ENCODE data around the gene EIF4G2.

The EIF4G2 gene

DNA sequence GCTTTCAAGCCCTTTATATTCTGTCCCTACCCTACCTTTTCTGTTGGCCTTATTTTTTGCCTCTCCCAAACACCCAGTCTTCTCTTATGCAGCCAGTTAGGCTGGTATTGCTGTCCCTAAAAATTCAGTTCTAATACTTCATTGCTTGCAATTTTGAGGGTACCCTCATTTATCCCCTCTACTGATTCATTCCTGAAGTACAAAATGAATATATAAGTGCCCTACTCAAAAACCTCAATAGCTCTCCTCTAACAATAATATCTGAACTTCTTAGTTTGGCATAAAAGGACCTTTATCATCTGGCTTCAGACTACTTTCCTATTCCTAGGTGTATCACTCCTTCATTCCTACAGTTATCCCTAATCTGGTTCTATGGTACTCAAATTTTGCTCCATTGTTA, 5.2 kb upstream of the EIF4G2 start:
- peaks cover 3% of the 10 kb centered on the region for H3K4me1 ChIP-seq (ENCODE audit: control insufficient read depth, insufficient read depth, low read depth, low read length)

DNA sequence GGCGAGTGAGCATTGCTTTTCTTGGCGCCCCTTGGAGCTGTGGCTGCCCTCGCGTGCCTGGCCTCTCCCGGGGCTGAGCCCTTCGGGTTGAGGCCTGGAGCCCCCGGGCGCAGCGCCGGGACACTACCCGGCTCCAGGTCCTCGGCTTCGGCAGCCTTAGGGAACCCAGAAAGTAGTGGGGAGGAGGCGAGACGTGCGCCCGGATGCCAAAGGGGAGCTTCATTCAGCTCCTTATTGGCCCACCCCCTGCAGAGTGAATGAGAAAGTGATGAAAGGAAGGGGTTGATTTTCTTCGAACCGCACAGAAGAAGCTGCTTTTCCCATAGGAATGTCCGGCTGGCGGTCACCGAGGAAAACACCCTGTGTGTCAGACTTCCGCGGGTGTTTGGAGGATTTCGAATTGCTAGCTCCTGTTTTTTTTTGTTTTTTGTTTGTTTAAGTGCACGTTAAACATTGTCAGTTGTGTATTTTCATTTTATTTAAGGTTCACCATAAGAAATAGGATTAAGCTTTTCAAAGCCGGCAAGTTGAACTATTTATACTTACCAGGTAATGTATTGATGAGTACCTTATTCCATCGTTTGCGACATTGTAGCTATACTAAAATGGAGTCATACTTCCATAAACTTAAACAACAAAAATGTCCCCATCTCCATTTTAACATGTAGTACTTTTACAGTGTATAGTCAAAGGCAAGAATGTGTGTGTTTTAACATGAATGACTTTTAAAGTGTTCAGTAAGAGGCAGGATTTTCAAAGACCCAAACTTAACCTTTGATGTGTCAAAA, 841 bp upstream of the EIF4G2 start:
- 0% methylated on average over 25 of the region's 29 CpGs for WGBS

More for the DNA sequence above, 5.2 kb upstream of the EIF4G2 start:
- no peak overlapping the region for H2AK5ac ChIP-seq (ENCODE audit: low read length, severe bottlenecking)
- no peaks in the 10 kb centered on the region for H3K27me3 ChIP-seq (ENCODE audit: control insufficient read depth in 1 of 2, insufficient read depth in 1 of 2, low read length in 2 of 2)
- no peaks in the 10 kb centered on the region for H3K9me3 ChIP-seq (ENCODE audit: control insufficient read depth, low read length)
- no peak overlapping the region for H2BK5ac ChIP-seq (ENCODE audit: low read depth, low read length, poor library complexity, severe bottlenecking)
- no peak overlapping the region for H3K4ac ChIP-seq (ENCODE audit: low read depth in 1 of 2, low read length in 2 of 2)
- H2BK12ac ChIP-seq (ENCODE audit: low read length in 2 of 2) = no peak overlapping the region
- no peaks in the 10 kb centered on the region for H3K36me3 ChIP-seq (ENCODE audit: control insufficient read depth in 1 of 2, insufficient read depth in 2 of 2, low read depth in 1 of 2, low read length in 2 of 2)
- H2BK15ac ChIP-seq (ENCODE audit: low read depth, poor library complexity, severe bottlenecking) = no peak overlapping the region
- H2BK120ac ChIP-seq (ENCODE audit: low read depth, low read length) = no peak overlapping the region
- no peak overlapping the region for H3K9ac ChIP-seq (ENCODE audit: low read length)
- no peak overlapping the region for H4K91ac ChIP-seq (ENCODE audit: low read length)
- H4K8ac ChIP-seq (ENCODE audit: low read length) = no peak overlapping the region
- DNase-seq = no peak
- H3K27ac ChIP-seq (ENCODE audit: low read length, poor library complexity, severe bottlenecking) = no peak overlapping the region
- H3K4me2 ChIP-seq (ENCODE audit: low read length, poor library complexity, severe bottlenecking) = no peak overlapping the region
- no peaks in the 10 kb centered on the region for H3K79me1 ChIP-seq (replicated peaks; ENCODE audit: low read length, poor library complexity, severe bottlenecking)
- H3K14ac ChIP-seq (ENCODE audit: low read length in 2 of 2) = no peak overlapping the region
- no peak overlapping the region for H3K18ac ChIP-seq (ENCODE audit: low read depth in 1 of 2, low read length in 2 of 2)
- no peak overlapping the region for H3K23ac ChIP-seq (ENCODE audit: low read length in 2 of 2)
- no peak overlapping the region for H2AFZ ChIP-seq (ENCODE audit: low read depth, low read length)
- no peak overlapping the region for H3K4me3 ChIP-seq (ENCODE audit: insufficient read depth in 1 of 2, low read depth in 1 of 2, low read length in 2 of 2)

DNA sequence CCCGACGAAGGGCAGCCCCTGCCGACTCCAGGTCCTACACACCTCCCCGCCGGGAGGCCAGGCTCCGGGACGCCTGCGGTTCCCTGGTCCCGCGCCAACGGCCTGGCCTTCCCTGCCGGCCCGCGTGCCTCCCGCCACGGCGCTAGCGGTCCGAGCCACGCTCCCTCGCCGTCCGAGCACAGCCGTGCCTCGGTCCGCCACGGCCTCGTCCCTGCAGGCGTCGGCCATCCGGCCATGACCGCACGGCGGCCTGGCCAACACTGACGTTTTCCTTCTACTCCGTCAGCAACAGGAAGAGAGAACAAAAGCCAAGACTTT, 532 bp downstream of the EIF4G2 start:
- peak overlapping the region; percentile 96 for H2BK120ac ChIP-seq (ENCODE audit: low read depth, low read length)
- H3K27ac ChIP-seq (ENCODE audit: low read length, poor library complexity, severe bottlenecking) = peak overlapping the region; percentile 93
- H3K14ac ChIP-seq (ENCODE audit: low read length in 2 of 2) = peak overlapping the region; percentile 98 to 100
- peak overlapping the region; percentile 100 for H3K18ac ChIP-seq (ENCODE audit: low read depth in 1 of 2, low read length in 2 of 2)
- H2BK12ac ChIP-seq (ENCODE audit: low read length in 2 of 2) = peak overlapping the region in 1 of 2 experiments; percentile 87
- no peaks in the 10 kb centered on the region for H3K79me1 ChIP-seq (replicated peaks; ENCODE audit: low read length, poor library complexity, severe bottlenecking)
- DNase-seq = no peak
- no peaks in the 10 kb centered on the region for H3K9me3 ChIP-seq (ENCODE audit: control insufficient read depth, low read length)
- peak overlapping the region; percentile 53 for H2AFZ ChIP-seq (ENCODE audit: low read depth, low read length)
- H2BK15ac ChIP-seq (ENCODE audit: low read depth, poor library complexity, severe bottlenecking) = peak overlapping the region; percentile 86
- WGBS = under 1% methylated on average over 36 of the region's 36 CpGs
- H2BK5ac ChIP-seq (ENCODE audit: low read depth, low read length, poor library complexity, severe bottlenecking) = peak overlapping the region; percentile 98
- H2AK5ac ChIP-seq (ENCODE audit: low read length, severe bottlenecking) = peak overlapping the region; percentile 100
- H4K8ac ChIP-seq (ENCODE audit: low read length) = peak overlapping the region; percentile 100
- no peaks in the 10 kb centered on the region for H3K27me3 ChIP-seq (ENCODE audit: control insufficient read depth in 1 of 2, insufficient read depth in 1 of 2, low read length in 2 of 2)
- peak overlapping the region; percentile 52 to 100 for H3K23ac ChIP-seq (ENCODE audit: low read length in 2 of 2)
- peak overlapping the region; percentile 99 for H3K9ac ChIP-seq (ENCODE audit: low read length)
- H3K36me3 ChIP-seq (ENCODE audit: control insufficient read depth in 1 of 2, insufficient read depth in 2 of 2, low read depth in 1 of 2, low read length in 2 of 2) = peaks cover 17 to 43% of the 10 kb centered on the region in 2 experiments
- peak overlapping the region; percentile 100 for H4K91ac ChIP-seq (ENCODE audit: low read length)
- peak overlapping the region; percentile 96 to 100 for H3K4me3 ChIP-seq (ENCODE audit: insufficient read depth in 1 of 2, low read depth in 1 of 2, low read length in 2 of 2)
- peaks cover 8% of the 10 kb centered on the region for H3K4me1 ChIP-seq (ENCODE audit: control insufficient read depth, insufficient read depth, low read depth, low read length)
- H3K4me2 ChIP-seq (ENCODE audit: low read length, poor library complexity, severe bottlenecking) = no peak overlapping the region
- H3K4ac ChIP-seq (ENCODE audit: low read depth in 1 of 2, low read length in 2 of 2) = peak overlapping the region; percentile 100

More for the DNA sequence above, 841 bp upstream of the EIF4G2 start:
- Histone ChIP-seq H3K9ac (ENCODE audit: low read length) (peak overlapping the region; percentile 99), H4K8ac (ENCODE audit: low read length) (peak overlapping the region; percentile 97), H2AFZ (ENCODE audit: low read depth, low read length) (peak overlapping the region; percentile 43), H3K27me3 (ENCODE audit: control insufficient read depth in 1 of 2, insufficient read depth in 1 of 2, low read length in 2 of 2) (no peaks in the 10 kb centered on the region), H3K9me3 (ENCODE audit: control insufficient read depth, low read length) (no peaks in the 10 kb centered on the region), H2AK5ac (ENCODE audit: low read length, severe bottlenecking) (no peak overlapping the region), H3K14ac (ENCODE audit: low read length in 2 of 2) (peak overlapping the region in 1 of 2 experiments; percentile 82), H3K4ac (ENCODE audit: low read depth in 1 of 2, low read length in 2 of 2) (peak overlapping the region; percentile 80 to 83), H3K79me1 (replicated peaks; ENCODE audit: low read length, poor library complexity, severe bottlenecking) (no peaks in the 10 kb centered on the region), H3K27ac (ENCODE audit: low read length, poor library complexity, severe bottlenecking) (peak overlapping the region; percentile 97), H2BK5ac (ENCODE audit: low read depth, low read length, poor library complexity, severe bottlenecking) (peak overlapping the region; percentile 83), H3K18ac (ENCODE audit: low read depth in 1 of 2, low read length in 2 of 2) (peak overlapping the region; percentile 71 to 89), H3K4me3 (ENCODE audit: insufficient read depth in 1 of 2, low read depth in 1 of 2, low read length in 2 of 2) (peak overlapping the region; percentile 58 to 96), H2BK15ac (ENCODE audit: low read depth, poor library complexity, severe bottlenecking) (peak overlapping the region; percentile 15), H3K23ac (ENCODE audit: low read length in 2 of 2) (peak overlapping the region in 1 of 2 experiments; percentile 81), H3K4me2 (ENCODE audit: low read length, poor library complexity, severe bottlenecking) (peak overlapping the region; percentile 94), H2BK12ac (ENCODE audit: low read length in 2 of 2) (peak overlapping the region in 1 of 2 experiments; percentile 29), H3K36me3 (ENCODE audit: control insufficient read depth in 1 of 2, insufficient read depth in 2 of 2, low read depth in 1 of 2, low read length in 2 of 2) (peaks cover 15 to 30% of the 10 kb centered on the region in 2 experiments), H3K4me1 (ENCODE audit: control insufficient read depth, insufficient read depth, low read depth, low read length) (peaks cover 8% of the 10 kb centered on the region), H2BK120ac (ENCODE audit: low read depth, low read length) (peak overlapping the region; percentile 97), H4K91ac (ENCODE audit: low read length) (peak overlapping the region; percentile 98)
- peak; percentile 89 for DNase-seq

DNA sequence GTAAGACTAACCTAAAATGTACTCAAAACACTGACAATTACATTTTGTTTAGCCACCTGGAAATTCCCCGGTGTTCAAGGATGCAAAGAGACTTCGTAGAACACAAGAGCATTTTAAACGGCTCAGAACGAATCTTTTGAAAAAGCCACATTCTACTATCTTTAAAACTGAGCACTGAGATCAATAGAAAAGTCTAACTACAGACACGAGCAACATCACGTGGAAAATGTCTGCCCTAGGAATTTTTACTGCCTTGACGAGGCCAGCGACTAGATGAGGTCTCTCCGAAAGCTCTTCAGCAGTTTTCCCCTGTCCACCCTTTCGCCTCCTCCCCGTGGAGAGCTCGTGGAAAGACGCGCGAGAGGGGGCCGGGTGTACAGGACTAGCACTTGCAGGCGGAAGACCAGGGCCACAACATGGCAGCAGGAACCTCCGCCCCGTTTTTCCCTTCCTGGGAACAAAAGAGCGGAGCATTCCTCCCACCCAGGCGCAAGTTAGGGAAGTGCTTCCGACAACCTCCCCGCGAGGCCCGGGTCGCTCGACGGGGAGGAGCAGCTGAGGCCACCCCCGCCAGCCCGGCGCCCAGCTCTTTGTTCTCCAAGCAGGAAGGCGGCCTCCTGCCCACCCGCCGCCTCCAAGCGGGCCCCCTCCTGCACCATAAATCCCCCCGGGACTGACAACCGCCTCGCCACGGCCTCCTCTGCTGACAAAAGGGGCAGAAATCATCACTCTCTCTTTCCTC, 1.1 kb downstream of the EIF4G2 start:
- Histone ChIP-seq H3K4me3 (ENCODE audit: insufficient read depth in 1 of 2, low read depth in 1 of 2, low read length in 2 of 2) (peak overlapping the region; percentile 96 to 100), H3K9me3 (ENCODE audit: control insufficient read depth, low read length) (no peaks in the 10 kb centered on the region), H3K9ac (ENCODE audit: low read length) (peak overlapping the region; percentile 99)

More for the DNA sequence above, 1.1 kb downstream of the EIF4G2 start:
- Histone ChIP-seq H3K4me1 (ENCODE audit: control insufficient read depth, insufficient read depth, low read depth, low read length) (peaks cover 8% of the 10 kb centered on the region), H2AK5ac (ENCODE audit: low read length, severe bottlenecking) (peak overlapping the region; percentile 100), H2BK12ac (ENCODE audit: low read length in 2 of 2) (no peak overlapping the region), H2BK5ac (ENCODE audit: low read depth, low read length, poor library complexity, severe bottlenecking) (peak overlapping the region; percentile 98), H3K27ac (ENCODE audit: low read length, poor library complexity, severe bottlenecking) (peak overlapping the region; percentile 78), H3K4ac (ENCODE audit: low read depth in 1 of 2, low read length in 2 of 2) (peak overlapping the region; percentile 100), H4K8ac (ENCODE audit: low read length) (peak overlapping the region; percentile 100), H2BK15ac (ENCODE audit: low read depth, poor library complexity, severe bottlenecking) (peak overlapping the region; percentile 86), H3K27me3 (ENCODE audit: control insufficient read depth in 1 of 2, insufficient read depth in 1 of 2, low read length in 2 of 2) (no peaks in the 10 kb centered on the region), H3K4me2 (ENCODE audit: low read length, poor library complexity, severe bottlenecking) (peak overlapping the region; percentile 83), H3K79me1 (replicated peaks; ENCODE audit: low read length, poor library complexity, severe bottlenecking) (no peaks in the 10 kb centered on the region), H3K18ac (ENCODE audit: low read depth in 1 of 2, low read length in 2 of 2) (peak overlapping the region; percentile 100), H3K23ac (ENCODE audit: low read length in 2 of 2) (peak overlapping the region; percentile 27 to 52), H3K36me3 (ENCODE audit: control insufficient read depth in 1 of 2, insufficient read depth in 2 of 2, low read depth in 1 of 2, low read length in 2 of 2) (peaks cover 18 to 49% of the 10 kb centered on the region in 2 experiments), H4K91ac (ENCODE audit: low read length) (peak overlapping the region; percentile 100), H3K14ac (ENCODE audit: low read length in 2 of 2) (peak overlapping the region; percentile 98 to 100), H2AFZ (ENCODE audit: low read depth, low read length) (no peak overlapping the region), H2BK120ac (ENCODE audit: low read depth, low read length) (peak overlapping the region; percentile 96)
- WGBS = under 1% methylated on average over 38 of the region's 39 CpGs
- peak; percentile 52 for DNase-seq
